Activated naive CD4-positive, alpha-beta T cell treated with anti-CD3 and anti-CD28 coated beads, Interleukin-2, amount 50 U/mL, for 24 hours (primary cell): ENCODE measurements around the gene CPLX1.
A peak's percentile ranks its signal among the peaks of the same experiment; 100 is the strongest.

Source experiments
- H3K27ac Mint-ChIP-seq: one replicate; pipeline ENCODE4 v1.8.0; 2021; ENCODE audit warnings: mild to moderate bottlenecking, mixed read lengths
- H3K27me3 Mint-ChIP-seq: one replicate; pipeline ENCODE4 v1.8.0; 2021; ENCODE audit warnings: mixed read lengths
- H3K36me3 Mint-ChIP-seq: one replicate; pipeline ENCODE4 v1.8.0; 2021; ENCODE audit warnings: mixed read lengths
- H3K4me1 Mint-ChIP-seq: one replicate; pipeline ENCODE4 v1.8.0; 2021; ENCODE audit warnings: mixed read lengths
- H3K4me3 Mint-ChIP-seq: one replicate; pipeline ENCODE4 v1.8.0; 2021; ENCODE audit warnings: mild to moderate bottlenecking, mixed read lengths
- H3K9me3 Mint-ChIP-seq: one replicate; pipeline ENCODE4 v1.8.0; 2021; ENCODE audit warnings: mixed read lengths

CPLX1 gene

DNA sequence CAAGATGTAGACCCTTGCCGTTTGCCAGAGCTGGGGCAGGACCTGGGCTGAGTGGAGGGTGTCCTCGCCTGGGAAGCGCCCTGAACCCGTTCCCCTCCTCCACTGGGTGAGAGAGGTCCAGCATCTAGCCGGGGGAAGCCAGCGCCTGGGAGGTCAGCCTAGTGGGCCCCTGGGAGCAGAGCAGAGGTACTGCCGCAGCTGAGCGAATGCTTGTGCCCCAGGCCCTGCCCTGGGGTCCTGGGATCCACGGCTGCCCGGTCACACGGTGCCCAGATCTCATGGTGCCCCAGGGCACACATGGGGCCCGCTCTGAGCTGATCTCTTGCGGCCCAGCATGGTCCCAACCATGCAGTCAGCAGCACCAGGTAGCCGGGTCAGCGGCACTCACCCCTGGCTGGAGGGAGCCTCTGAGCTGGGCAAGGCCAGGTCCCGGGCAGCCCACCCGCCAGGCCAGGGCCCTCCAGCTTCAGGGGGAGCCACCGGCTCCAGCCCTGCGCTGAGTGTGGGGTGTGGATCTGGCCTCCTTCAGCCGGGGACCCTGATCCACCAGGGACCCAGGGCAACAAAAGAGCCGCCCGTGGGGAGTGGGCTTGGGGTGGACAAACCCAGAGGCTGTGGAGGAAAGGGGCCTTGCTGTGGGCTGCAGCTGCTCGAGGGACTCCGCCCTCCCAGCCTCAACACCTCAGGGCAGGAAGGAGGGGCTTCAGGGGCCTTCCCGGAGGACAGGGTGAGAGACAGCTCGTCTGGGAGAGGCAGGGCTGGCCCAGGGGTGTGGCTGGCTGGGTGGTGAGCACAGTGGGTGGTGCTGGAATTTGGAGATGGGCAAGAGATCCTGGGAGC lies 4.1 kb upstream of the CPLX1 start:
- Mint-ChIP-seq H3K4me3 (no peak overlapping the region), H3K27me3 (peaks cover 14% of the 10 kb centered on the region), H3K9me3 (no peaks in the 10 kb centered on the region), H3K36me3 (no peaks in the 10 kb centered on the region), H3K27ac (no peak overlapping the region), H3K4me1 (peaks cover 9% of the 10 kb centered on the region)

DNA sequence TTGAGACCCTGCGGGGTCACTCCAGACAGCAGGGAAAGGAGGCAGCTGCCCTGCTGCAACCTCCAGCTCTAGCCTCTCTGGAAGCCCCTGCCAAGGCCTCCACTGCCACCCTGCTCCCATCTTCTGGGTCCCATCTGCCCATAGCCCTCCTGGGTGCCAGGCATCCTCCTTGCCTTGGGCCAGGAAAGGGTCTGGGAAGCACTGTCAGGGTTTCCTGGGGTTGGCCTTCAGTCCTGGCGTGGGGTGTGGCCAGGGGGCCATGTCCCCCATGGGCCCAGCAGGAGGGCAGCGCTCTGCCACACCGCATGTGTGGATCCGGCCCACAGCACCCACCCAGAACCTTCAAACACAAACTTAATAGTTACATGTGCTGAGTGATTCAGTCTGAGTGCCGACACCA lies 3.4 kb upstream of the CPLX1 start:
- no peak overlapping the region for H3K27ac Mint-ChIP-seq
- no peaks in the 10 kb centered on the region for H3K9me3 Mint-ChIP-seq
- no peaks in the 10 kb centered on the region for H3K36me3 Mint-ChIP-seq
- peaks cover 16% of the 10 kb centered on the region for H3K27me3 Mint-ChIP-seq
- peaks cover 9% of the 10 kb centered on the region for H3K4me1 Mint-ChIP-seq
- H3K4me3 Mint-ChIP-seq, result no peak overlapping the region

- no peak overlapping the region for H3K4me3 Mint-ChIP-seq
- H3K4me1 Mint-ChIP-seq, result peaks cover 9% of the 10 kb centered on the region
- no peaks in the 10 kb centered on the region for H3K9me3 Mint-ChIP-seq
- peaks cover 16% of the 10 kb centered on the region for H3K27me3 Mint-ChIP-seq
- H3K27ac Mint-ChIP-seq, result peak overlapping the region; percentile 55
- H3K36me3 Mint-ChIP-seq, result no peaks in the 10 kb centered on the region
Measured at GRCh38 chr4:828641-829271, 2.8 kb upstream of the CPLX1 start.

DNA sequence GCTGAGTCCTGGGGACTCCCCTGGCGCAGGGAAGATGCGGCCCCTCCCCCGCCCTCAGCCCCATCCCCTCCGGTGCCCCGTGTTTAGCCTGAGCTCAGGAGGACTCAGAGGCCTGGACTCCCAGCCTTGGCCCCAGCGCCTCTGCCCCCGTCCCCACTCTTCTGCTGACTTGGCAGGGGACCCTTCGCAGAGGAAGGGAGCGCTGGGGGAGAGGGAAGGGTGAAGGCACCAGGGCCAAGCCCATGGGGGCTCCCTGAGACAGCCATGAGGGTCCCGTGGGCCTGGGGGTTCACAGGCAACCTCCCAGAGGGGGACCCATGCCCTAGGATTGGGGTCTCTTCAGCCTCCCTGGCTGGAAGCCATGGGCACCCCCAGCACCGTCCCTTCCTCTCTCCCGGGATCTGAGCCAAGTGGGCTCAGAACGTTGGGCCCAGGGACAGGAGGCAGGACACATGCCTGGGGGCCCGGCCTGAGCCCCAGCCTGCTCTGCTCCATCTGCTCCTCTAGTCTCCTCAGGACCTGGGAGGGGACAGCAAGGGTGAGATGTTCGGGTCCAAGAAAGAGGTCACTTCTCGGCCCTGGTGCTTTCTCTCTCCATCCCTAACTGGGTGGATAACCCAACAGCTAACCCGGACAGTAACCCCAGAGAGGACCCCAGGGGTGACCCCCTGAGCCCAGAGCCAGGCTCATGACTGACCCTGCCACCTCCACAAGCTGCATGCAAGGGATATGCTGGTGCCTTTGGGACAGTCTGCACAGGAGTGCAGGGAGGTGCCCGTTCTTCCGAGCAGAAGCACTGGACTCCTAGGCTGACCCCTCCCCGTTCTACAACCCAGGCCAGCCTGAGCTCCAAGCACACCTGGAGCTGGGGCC lies 1.5 kb upstream of the CPLX1 start:
- Mint-ChIP-seq H3K4me1 (peaks cover 5% of the 10 kb centered on the region), H3K27ac (no peak overlapping the region), H3K27me3 (peaks cover 24% of the 10 kb centered on the region), H3K9me3 (no peaks in the 10 kb centered on the region), H3K36me3 (no peaks in the 10 kb centered on the region), H3K4me3 (peak overlapping the region; percentile 38)

- H3K27ac Mint-ChIP-seq, result no peak overlapping the region
- peaks cover 1% of the 10 kb centered on the region for H3K36me3 Mint-ChIP-seq
- no peak overlapping the region for H3K4me3 Mint-ChIP-seq
- H3K27me3 Mint-ChIP-seq, result peaks cover 31% of the 10 kb centered on the region
- H3K4me1 Mint-ChIP-seq, result peaks cover 5% of the 10 kb centered on the region
- H3K9me3 Mint-ChIP-seq, result no peaks in the 10 kb centered on the region
Measured at GRCh38 chr4:826508-827208, 729 bp upstream of the CPLX1 start.

- Mint-ChIP-seq H3K4me1 (peaks cover 5% of the 10 kb centered on the region), H3K27ac (no peak overlapping the region), H3K36me3 (peaks cover 1% of the 10 kb centered on the region), H3K4me3 (peak overlapping the region; percentile 4), H3K9me3 (no peaks in the 10 kb centered on the region), H3K27me3 (peaks cover 34% of the 10 kb centered on the region)
Measured at GRCh38 chr4:825063-825970, 612 bp downstream of the CPLX1 start.

DNA sequence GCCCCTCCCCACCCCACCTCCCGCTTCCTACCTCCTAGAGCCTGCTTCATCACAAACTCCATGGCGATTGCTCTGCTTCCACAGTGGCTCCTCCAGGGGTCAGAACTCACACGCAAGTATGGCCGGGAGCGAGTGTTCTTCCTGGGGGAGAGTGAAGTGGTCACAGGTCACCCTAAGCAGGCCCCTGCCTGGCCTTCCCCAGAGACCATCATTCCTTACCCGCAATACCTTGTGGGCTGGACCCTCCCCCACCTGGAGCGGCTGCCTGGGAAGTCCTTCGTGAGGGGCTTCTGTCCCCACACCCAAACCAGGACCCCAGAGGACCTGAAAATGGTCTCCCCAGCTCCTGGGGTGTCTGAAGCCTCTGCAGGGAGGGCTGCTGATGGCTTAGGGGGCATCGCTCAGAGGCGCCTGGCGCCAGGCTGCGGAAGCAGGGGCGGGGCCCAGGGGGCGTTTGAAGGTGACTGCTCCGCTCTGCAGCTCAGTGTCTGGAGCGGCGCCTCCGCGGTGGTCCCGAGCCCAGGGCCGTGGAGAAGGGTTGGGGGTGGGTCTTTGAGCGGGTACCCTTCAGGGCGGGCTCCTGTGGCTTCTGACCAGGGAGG lies 1.4 kb downstream of the CPLX1 start:
- Mint-ChIP-seq H3K4me1 (peaks cover 5% of the 10 kb centered on the region), H3K27ac (no peak overlapping the region), H3K27me3 (peaks cover 34% of the 10 kb centered on the region), H3K9me3 (no peaks in the 10 kb centered on the region), H3K4me3 (no peak overlapping the region), H3K36me3 (peaks cover 1% of the 10 kb centered on the region)

GRCh38 chr4:823761-824460 lies 2.0 kb downstream of the CPLX1 start:
- Mint-ChIP-seq H3K36me3 (peaks cover 1% of the 10 kb centered on the region), H3K27me3 (peaks cover 31% of the 10 kb centered on the region), H3K27ac (no peak overlapping the region), H3K9me3 (no peaks in the 10 kb centered on the region), H3K4me3 (no peak overlapping the region), H3K4me1 (peaks cover 5% of the 10 kb centered on the region)

DNA sequence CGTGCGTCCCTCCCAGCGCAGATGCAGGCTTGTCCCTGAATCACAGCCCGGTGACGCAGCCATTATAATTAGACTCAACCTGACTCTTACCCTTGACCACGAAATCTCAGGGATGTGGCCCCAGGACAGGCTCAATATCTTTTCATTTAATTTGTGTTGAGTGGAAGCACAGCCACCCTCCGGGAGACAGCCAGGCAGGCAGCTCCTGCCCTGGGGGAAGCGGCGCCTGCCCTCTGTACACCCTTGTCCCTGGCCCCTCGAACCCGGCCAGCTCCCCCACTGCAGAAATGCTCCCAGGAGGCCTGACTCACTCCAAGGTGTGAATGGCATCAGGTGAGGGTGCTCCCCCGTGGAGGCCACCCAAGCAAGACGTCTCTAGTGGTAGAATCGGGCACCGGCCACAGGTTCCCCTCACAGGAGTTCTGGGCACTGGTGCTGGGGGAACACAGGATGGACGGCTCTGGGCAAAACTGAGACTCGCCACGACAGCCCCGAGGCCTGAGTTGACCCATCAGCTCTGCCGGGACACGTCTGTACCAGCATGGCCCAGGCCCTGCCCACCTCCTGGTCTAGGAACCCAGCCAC lies 2.7 kb downstream of the CPLX1 start:
- Mint-ChIP-seq H3K27me3 (peaks cover 27% of the 10 kb centered on the region), H3K9me3 (no peaks in the 10 kb centered on the region), H3K27ac (no peak overlapping the region), H3K36me3 (peaks cover 1% of the 10 kb centered on the region), H3K4me3 (no peak overlapping the region), H3K4me1 (peaks cover 4% of the 10 kb centered on the region)

GRCh38 chr4:822361-823175 lies 3.4 kb downstream of the CPLX1 start:
- Mint-ChIP-seq H3K9me3 (no peaks in the 10 kb centered on the region), H3K27me3 (peaks cover 22% of the 10 kb centered on the region), H3K4me1 (no peaks in the 10 kb centered on the region), H3K36me3 (peaks cover 1% of the 10 kb centered on the region), H3K4me3 (no peak overlapping the region), H3K27ac (no peak overlapping the region)

DNA sequence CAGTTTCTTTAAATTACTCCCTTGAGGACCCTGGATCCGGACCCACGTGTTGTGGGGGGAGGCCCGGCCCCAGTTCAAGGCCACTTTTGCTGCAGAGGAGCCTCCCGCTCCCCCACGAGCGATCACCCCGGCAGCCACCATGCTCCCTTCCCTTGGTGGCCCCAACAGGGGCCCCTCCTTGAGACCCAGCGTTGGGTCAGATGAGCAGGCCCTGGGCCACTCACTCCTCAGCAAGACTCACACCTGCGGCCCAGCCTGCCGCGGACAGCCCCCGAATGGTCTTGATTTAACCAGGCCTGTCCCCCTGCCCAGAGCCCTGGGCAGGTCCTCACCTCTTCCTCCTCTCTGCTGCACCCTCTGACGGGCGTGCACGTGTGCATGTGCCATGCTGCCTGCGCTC lies 4.3 kb downstream of the CPLX1 start:
- H3K36me3 Mint-ChIP-seq, result peaks cover 1% of the 10 kb centered on the region
- peaks cover 22% of the 10 kb centered on the region for H3K27me3 Mint-ChIP-seq
- no peaks in the 10 kb centered on the region for H3K4me1 Mint-ChIP-seq
- no peak overlapping the region for H3K27ac Mint-ChIP-seq
- no peaks in the 10 kb centered on the region for H3K9me3 Mint-ChIP-seq
- no peak overlapping the region for H3K4me3 Mint-ChIP-seq

DNA sequence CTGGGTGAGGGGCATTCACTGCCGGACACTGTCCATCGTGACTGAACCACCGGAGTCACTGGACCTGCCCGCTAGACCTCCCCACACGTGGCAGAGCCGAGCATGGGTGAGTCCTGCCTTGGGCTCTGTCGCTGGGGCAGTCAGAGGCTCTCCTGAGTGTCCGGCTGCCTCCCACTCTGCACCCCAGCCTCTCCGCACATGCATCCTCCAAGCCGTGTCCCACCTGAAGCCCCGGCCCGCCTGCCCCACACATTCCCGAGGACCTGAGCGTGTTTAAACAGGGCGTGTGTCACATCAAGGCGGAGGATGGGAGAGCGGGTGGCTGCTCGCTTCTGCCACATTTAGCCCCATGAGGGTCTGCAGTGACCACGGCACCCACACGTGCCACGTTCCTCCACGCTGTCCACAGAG lies 4.7 kb downstream of the CPLX1 start:
- Mint-ChIP-seq H3K27me3 (peaks cover 23% of the 10 kb centered on the region), H3K4me3 (no peak overlapping the region), H3K9me3 (no peaks in the 10 kb centered on the region), H3K36me3 (peaks cover 1% of the 10 kb centered on the region), H3K27ac (no peak overlapping the region), H3K4me1 (no peaks in the 10 kb centered on the region)
